Panc1 (cell line): ENCODE data around the gene MCF2L. TPM values are rescaled to one million over a fixed set of nuclear protein-coding genes. Genes with fewer than 3 reads are reported as not detected.
"Not testable (repeated sequence)": the region's sequence is repeated elsewhere in the genome, so short reads cannot be mapped to it uniquely, and the experiment has no call there.

Source experiments
- ATAC-seq: fragments of 200-7000 bp; cut with Tn5 transposase; 2 replicates; pipeline ENCODE4 v1.9.1; 2020; ENCODE audit warnings: mild to moderate bottlenecking, moderate library complexity
- BruUV-seq: library from RNA; stranded (reverse); fragments of 400-500 nt; replicated peaks from 2 replicates; lab custom pipeline; 2021; lab: Mats Ljungman, UMichigan
- CTCF ChIA-PET: fragments of 300-600 bp; sonication (Branson Sonifier 250); formaldehyde crosslinking; loops from one replicate; lab custom pipeline; 2022; ENCODE audit warnings: antibody characterized with exemption; lab: Charles Lee
- POLR2A ChIA-PET: fragments of 300-600 bp; sonication (Branson Sonifier 250); formaldehyde crosslinking; loops from one replicate; lab custom pipeline; 2022; ENCODE audit warnings: antibody characterized with exemption; lab: Charles Lee
- DNase-seq: peaks from one replicate; pipeline ENCODE4 v3.0.0-alpha.2; 2010; ENCODE audit warnings: low read depth, low spot score
- H3K27ac ChIP-seq: 2 replicates; pipeline ENCODE4 v1.5.1; 2011; ENCODE audit warnings: mild to moderate bottlenecking, low read length, inconsistent platforms
- H3K27me3 ChIP-seq: fragments of 200-500 bp; sonication (Bioruptor generic); 2 replicates; pipeline ENCODE4 v1.6.0; 2014; ENCODE audit warnings: low read length, inconsistent platforms; ENCODE audit not compliant: control insufficient read depth, insufficient read depth
- H3K36me3 ChIP-seq: fragments of 200-500 bp; sonication (Bioruptor generic); 2 replicates; pipeline ENCODE4 v1.5.1; 2014; ENCODE audit warnings: inconsistent platforms, mild to moderate bottlenecking, low read length, moderate library complexity; ENCODE audit not compliant: control insufficient read depth, insufficient read depth
- H3K4me1 ChIP-seq: 2 replicates; pipeline ENCODE4 v1.5.1; 2011; ENCODE audit warnings: inconsistent platforms, mild to moderate bottlenecking, low read length, moderate library complexity; ENCODE audit not compliant: control insufficient read depth, insufficient read depth
- H3K4me3 ChIP-seq, 2 experiments: 2 replicates each; pipeline ENCODE4 v1.5.1; 2011 to 2012; ENCODE audit warnings: low read depth in 2 of 2, low read length in 2 of 2, mild to moderate bottlenecking in 2 of 2, inconsistent platforms in 1 of 2, moderate library complexity in 1 of 2
- H3K9me3 ChIP-seq: fragments of 200-500 bp; sonication (Bioruptor generic); 2 replicates; pipeline ENCODE4 v1.5.1; 2014; ENCODE audit warnings: low read depth, mild to moderate bottlenecking, inconsistent platforms, low read length, moderate library complexity; ENCODE audit not compliant: control insufficient read depth, insufficient read depth
- CTCF ChIP-seq: fragments of 450-650 bp; IDR thresholded peaks from 2 replicates; pipeline ENCODE4 v1.5.1; 2017; ENCODE audit warnings: mild to moderate bottlenecking
- POLR2AphosphoS5 ChIP-seq: IDR thresholded peaks from 2 replicates; pipeline ENCODE4 v1.6.1; 2012; ENCODE audit warnings: mild to moderate bottlenecking, low read depth, low read length, moderate library complexity
- REST ChIP-seq, 2 experiments: IDR thresholded peaks; 2 replicates each; pipeline ENCODE4 v1.6.1; 2011 to 2012; ENCODE audit warnings: low read depth in 2 of 2, control low read depth in 1 of 2, low read length in 1 of 2, mild to moderate bottlenecking in 1 of 2, moderate library complexity in 1 of 2; ENCODE audit not compliant: insufficient read depth in 1 of 2
- SIN3A ChIP-seq: IDR thresholded peaks from 2 replicates; pipeline ENCODE4 v1.6.1; 2012; ENCODE audit warnings: low read depth, mild to moderate bottlenecking, low read length, moderate library complexity, borderline replicate concordance; ENCODE audit not compliant: insufficient read depth
- TCF7L2 ChIP-seq: IDR thresholded peaks from 2 replicates; pipeline ENCODE4 v1.6.1; 2011; ENCODE audit warnings: mild to moderate bottlenecking, low read depth, low read length, inconsistent platforms
- in situ Hi-C: cut with HindIII; loops from 2 replicates; pipeline ENCODE4 v1.10.0; 2016; ENCODE audit warnings: low sequenced_read_pairs, low pct_unique_long_range_greater_than_20kb
- intact Hi-C: fragments of 100-400 bp; cut with micrococcal nuclease; formaldehyde crosslinking; loops from one replicate; pipeline ENCODE4 v1.10.0; 2022; ENCODE audit not compliant: unreplicated experiment
- total RNA-seq: library from RNA; stranded (reverse); gene quantifications from one replicate; pipeline ENCODE4 v1.2.1, GENCODE V29; 2021; ENCODE audit not compliant: unreplicated experiment

The MCF2L gene
- total RNA-seq, 1 experiment from 2014 or later = 0.57 TPM

- DNase-seq (no peak), ATAC-seq (no peak)
- H3K27me3 ChIP-seq = no peaks in the 10 kb centered on the region
- BruUV-seq = no TSS peak
- ChIA-PET CTCF (no interaction called here), POLR2A (no interaction called here)
- no peaks in the 10 kb centered on the region for H3K36me3 ChIP-seq
- in situ Hi-C loops = no loop called here
- no peak overlapping the region for H3K4me3 ChIP-seq
- H3K4me1 ChIP-seq = no peaks in the 10 kb centered on the region
- intact Hi-C loops = no loop called here
- no peak overlapping the region for H3K27ac ChIP-seq
- no peaks in the 10 kb centered on the region for H3K9me3 ChIP-seq
- TF ChIP-seq SIN3A (no peak), POLR2AphosphoS5 (no peak), TCF7L2 (no peak), REST (IDR thresholded peaks at IDR 0.05; ENCODE audit: insufficient read depth in 1 of 2, low read depth in 2 of 2, low read length in 1 of 2) (no peak), CTCF (no peak)
These were observed 109.2 kb downstream of the MCF2L start for GRCh38 chr13:113077953-113078901.

- POLR2A ChIA-PET = interaction anchor here (0.6 kb wide), 1 partner anchor 13 kb away, joined by 3 read pairs; no protein-coding TSS in a partner anchor
- ATAC-seq (no peak), DNase-seq (no peak)
- no TSS peak for BruUV-seq
- H3K4me1 ChIP-seq = no peaks in the 10 kb centered on the region
- no peaks in the 10 kb centered on the region for H3K27me3 ChIP-seq
- CTCF ChIA-PET = interaction anchor here (0.6 kb wide), 1 partner anchor 49 kb away, joined by 4 read pairs; no protein-coding TSS in a partner anchor
- in situ Hi-C loops = no loop called here
- H3K36me3 ChIP-seq = no peaks in the 10 kb centered on the region
- H3K9me3 ChIP-seq = no peaks in the 10 kb centered on the region
- TF ChIP-seq SIN3A = no peak
- no peak for TF ChIP-seq REST (IDR thresholded peaks at IDR 0.05; ENCODE audit: insufficient read depth in 1 of 2, low read depth in 2 of 2, low read length in 1 of 2)
- TF ChIP-seq POLR2AphosphoS5 = no peak
- no peak for TF ChIP-seq CTCF
- TF ChIP-seq TCF7L2 = no peak
- H3K27ac ChIP-seq = no peak overlapping the region
- intact Hi-C loops = no loop called here
- no peak overlapping the region for H3K4me3 ChIP-seq
These were observed 110.1 kb downstream of the MCF2L start for GRCh38 chr13:113078902-113079780.

GRCh38 chr13:113079781-113080080, 110.7 kb downstream of the MCF2L start:
- in situ Hi-C loops, H3K27me3 ChIP-seq, H3K9me3 ChIP-seq, BruUV-seq, intact Hi-C loops, CTCF ChIA-PET, H3K4me3 ChIP-seq, H3K4me1 ChIP-seq, ATAC-seq, H3K27ac ChIP-seq, DNase-seq, H3K36me3 ChIP-seq: not testable (repeated sequence)
- POLR2A ChIA-PET = interaction anchor here (0.6 kb wide), 1 partner anchor 13 kb away, joined by 3 read pairs; no protein-coding TSS in a partner anchor
